NB4 (cell line): ENCODE data around the gene ERAP2.

Source experiments
- POLR2A ChIP-seq: IDR thresholded peaks from 2 replicates; pipeline ENCODE4 v1.6.1; 2011; ENCODE audit warnings: mild to moderate bottlenecking; ENCODE audit not compliant: insufficient read length; ENCODE audit errors: extremely low read depth
- TF ChIP-seq, protein P1 (sequence below): IDR thresholded peaks from 2 replicates; pipeline ENCODE4 v1.6.1; 2011; ENCODE audit warnings: low read depth, low read length
- TF ChIP-seq, protein P2 (sequence below): IDR thresholded peaks from one replicate; pipeline ENCODE4 v1.5.1; 2012; ENCODE audit warnings: low read depth, low read length

DNA sequence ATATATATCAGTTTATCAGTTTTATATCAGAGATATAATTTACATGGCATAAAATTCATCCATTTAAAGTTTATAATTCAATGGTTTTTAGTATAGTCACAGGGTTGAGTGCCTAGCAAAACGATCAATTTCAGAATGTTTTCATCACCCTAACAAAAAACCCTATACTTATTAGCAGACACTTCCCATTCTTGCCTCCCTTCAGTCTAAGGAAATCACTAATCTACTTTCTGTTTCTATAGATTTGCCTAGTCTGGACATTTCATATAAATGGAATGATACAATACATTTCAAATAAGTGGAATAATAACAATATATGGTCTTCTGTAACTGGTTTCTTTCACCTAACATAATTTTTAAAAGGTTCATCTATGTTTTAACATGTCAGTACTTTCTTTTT lies 50.0 kb downstream of the ERAP2 start:
- TF ChIP-seq, protein P1, sequence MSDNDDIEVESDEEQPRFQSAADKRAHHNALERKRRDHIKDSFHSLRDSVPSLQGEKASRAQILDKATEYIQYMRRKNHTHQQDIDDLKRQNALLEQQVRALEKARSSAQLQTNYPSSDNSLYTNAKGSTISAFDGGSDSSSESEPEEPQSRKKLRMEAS = no peak
- TF ChIP-seq, protein P2, sequence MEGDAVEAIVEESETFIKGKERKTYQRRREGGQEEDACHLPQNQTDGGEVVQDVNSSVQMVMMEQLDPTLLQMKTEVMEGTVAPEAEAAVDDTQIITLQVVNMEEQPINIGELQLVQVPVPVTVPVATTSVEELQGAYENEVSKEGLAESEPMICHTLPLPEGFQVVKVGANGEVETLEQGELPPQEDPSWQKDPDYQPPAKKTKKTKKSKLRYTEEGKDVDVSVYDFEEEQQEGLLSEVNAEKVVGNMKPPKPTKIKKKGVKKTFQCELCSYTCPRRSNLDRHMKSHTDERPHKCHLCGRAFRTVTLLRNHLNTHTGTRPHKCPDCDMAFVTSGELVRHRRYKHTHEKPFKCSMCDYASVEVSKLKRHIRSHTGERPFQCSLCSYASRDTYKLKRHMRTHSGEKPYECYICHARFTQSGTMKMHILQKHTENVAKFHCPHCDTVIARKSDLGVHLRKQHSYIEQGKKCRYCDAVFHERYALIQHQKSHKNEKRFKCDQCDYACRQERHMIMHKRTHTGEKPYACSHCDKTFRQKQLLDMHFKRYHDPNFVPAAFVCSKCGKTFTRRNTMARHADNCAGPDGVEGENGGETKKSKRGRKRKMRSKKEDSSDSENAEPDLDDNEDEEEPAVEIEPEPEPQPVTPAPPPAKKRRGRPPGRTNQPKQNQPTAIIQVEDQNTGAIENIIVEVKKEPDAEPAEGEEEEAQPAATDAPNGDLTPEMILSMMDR = no peak
- no peak for TF ChIP-seq POLR2A
